NCI-H2107 treated with DMSO at 0.1 percent for 48 hours (cell line): ENCODE data around the gene SORL1.
A peak's percentile ranks its signal among the peaks of the same experiment; 100 is the strongest.
"Not testable (repeated sequence)": the region's sequence is repeated elsewhere in the genome, so short reads cannot be mapped to it uniquely, and the experiment has no call there.

Source experiments
- DNase-seq: peaks from one replicate; lab custom pipeline; 2025; ENCODE audit not compliant: unreplicated experiment; lab: John Stamatoyannopoulos, UW

SORL1 gene

GRCh38 chr11:121615501-121615900, 163.4 kb downstream of the SORL1 start:
- DNase-seq = no peak

- DNase-seq = no peak
Measured at GRCh38 chr11:121618516-121618915, 166.4 kb downstream of the SORL1 start.

GRCh38 chr11:121625777-121626506, 173.8 kb downstream of the SORL1 start:
- no peak for DNase-seq

- DNase-seq = no peak
Measured at GRCh38 chr11:121626507-121626875, 174.4 kb downstream of the SORL1 start.

DNA sequence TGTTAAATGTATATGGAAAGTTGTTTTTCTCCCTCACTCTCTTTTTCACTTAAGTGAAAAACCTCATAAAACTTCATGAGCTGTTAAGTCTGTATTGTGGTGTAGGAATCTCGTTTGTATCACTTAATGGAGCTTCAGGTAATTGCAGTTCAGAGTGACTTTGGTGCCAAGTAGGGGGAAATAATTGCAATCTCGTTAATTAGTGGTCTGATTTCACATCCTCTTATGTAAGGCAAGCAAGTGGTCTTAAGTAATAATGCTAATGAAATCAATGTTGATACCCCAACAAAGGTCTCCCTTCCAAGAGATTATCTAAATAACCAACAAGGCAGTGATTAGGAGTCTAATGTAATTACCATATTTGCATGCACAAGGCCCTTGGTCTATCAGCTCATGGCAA, 174.9 kb downstream of the SORL1 start:
- no peak for DNase-seq

DNA sequence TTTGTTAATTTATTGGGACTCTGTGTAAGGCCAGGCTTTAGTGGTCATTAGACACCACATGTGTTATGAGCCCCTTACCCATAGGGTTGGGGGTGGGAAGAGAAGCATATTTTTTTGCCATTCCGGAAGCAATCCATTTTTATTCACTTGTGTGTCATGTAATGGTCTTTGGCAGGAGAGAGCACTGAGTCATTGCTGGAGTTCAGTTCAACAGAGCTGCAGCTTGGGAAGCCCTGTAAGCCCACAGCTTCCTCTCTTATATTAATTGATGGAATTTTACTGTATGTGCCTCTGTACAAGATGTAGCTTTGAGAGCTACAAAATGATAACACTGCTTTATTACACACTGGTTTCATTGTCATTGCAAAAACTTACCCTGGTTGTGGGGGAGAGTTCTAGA, 177.9 kb downstream of the SORL1 start:
- DNase-seq = no peak

DNA sequence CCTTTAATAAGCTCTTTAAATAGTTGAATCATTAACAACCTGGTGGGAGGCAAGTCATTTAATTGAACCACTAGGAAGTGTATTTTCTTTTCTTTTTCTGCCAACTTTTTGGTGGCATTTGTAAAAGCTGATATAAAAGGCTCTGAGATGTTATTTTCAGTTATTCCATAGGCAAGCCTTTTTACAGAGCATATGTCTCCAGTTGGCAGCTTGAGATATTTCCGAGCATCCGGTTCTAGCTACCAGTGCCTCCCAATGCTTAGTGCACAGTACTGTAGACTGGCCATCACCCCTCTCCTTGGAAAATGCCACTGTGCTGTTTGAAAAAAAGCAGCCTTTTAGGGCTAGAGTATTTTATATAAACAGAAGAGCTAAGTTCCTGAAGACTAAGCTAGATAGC, 179.3 kb downstream of the SORL1 start:
- no peak for DNase-seq

DNA sequence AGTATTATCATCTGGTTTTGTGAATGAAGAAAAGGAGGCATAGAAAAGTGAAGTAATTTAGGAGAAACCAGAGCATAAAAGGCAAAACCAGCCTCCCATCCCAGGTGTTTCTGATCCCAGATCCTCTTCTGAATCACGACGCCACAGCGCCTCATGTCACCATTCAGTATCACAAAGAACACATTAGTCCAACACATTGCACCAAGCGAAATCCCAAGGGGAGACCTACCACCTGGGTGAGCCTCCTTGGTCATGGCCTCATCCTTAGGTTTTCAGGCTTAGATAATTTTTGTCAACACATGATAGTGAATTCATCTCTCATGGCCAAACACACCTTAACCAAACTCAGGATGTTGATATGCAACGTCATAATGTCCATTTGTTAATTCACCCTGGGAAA, 182.2 kb downstream of the SORL1 start:
- DNase-seq = no peak

DNA sequence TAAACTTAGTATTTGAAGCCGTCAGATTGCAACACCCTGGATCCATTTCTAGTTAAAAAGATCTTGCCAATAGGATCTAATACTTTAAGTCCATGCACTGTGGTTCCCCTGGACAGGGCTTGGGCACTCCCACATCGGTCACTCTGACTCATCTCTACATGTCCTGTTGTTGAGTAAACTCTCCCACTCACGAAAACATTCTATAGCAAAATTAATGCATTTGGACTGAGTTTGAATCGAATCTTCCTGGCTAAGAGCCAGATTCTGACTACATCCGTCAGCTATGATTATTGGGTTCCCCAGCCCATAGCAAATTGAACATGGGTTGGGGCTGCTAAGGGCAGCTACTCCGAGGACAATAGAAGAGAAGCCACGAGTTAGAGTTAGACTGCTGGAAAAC, 182.8 kb downstream of the SORL1 start:
- DNase-seq = no peak

- DNase-seq = peak; percentile 39
Measured at GRCh38 chr11:121636081-121636799, 184.1 kb downstream of the SORL1 start.

GRCh38 chr11:121636800-121637176, 184.7 kb downstream of the SORL1 start:
- no peak for DNase-seq

GRCh38 chr11:121637587-121637986, 185.5 kb downstream of the SORL1 start:
- DNase-seq = not testable (repeated sequence)

DNA sequence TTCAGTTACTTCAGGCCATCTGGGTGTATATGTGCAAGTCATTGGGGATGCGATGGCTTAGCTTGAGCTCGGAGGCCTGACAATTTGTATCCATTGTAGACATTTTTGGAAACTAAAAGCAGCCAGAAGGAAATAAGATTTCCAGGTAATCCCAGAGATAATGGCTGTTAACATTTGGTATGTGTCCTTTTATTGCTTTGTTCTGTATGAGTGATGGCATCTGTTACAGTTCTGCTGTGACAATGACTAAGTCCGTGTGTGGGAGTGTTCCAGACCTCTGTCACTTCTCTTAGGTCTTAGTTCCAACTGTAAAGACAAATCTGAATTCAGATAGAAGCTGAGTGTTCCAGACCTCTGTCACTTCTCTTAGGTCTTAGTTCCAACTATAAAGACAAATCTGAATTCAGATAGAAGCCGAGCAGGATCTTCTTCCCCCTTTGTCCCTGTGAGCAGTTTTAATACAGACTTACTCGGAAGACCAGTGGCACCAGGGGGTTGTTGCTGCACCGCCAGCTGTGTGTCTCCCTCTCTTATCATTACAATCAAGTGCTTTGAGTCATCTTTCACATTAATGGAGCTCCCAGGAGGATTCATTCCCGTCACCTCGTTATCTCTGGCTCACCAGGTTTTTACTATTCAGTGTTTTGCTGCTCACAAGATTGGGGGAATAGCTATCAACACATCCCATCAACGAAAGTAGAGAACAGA, 191.5 kb downstream of the SORL1 start:
- no peak for DNase-seq

DNA sequence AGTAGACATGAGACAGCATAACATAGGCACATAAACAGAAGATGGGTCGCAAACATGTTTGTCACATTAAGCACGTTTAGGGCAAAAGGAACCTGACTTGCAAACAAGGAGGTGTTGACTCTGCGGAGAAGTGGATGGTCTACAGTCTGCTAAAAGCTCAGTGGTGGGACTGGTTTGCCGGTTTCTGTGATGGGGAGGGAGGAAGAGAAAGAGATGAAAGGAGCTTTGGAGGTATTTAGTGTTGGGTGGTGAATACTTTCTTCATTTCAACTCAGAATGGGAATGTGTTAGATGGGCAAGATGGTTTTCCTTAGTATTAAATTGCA, 192.0 kb downstream of the SORL1 start:
- DNase-seq = no peak

DNA sequence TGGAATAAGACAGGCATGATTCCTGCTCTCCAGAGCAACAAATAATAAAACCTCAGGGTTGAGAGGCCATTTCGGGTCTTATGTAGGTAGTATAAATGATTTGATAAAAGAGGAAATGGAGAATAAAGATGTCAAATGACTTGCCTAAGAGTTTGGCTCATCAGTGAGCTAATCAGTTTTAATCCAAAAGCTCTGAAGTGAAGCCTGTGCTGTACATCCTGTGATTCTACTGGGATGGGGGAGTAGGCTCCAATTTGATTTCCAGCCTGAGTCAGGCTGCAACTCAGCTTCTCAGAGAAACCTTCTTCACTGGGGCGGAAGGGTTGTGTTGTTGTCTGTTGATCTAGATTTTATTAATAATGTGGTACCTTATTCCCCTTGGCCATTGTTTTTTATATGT, 192.9 kb downstream of the SORL1 start:
- no peak for DNase-seq

DNA sequence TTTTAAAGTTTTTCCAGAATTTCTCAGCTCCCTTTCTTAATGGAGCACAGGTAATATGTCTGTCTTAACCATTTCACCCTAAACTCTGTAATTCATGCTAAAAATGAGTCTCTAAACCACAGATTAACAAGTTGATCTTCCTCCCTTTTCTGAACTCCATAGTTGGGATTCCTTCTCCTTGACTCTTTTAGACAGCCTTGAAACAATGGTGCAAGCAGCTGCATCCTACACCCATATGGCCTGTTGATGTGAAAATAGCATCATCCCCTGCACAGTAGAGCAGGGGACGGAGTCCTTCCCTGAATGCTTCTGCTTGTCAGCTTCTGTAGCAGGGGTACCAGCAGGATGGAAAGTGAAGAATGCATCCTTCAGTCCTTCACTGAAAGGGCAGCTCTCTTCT, 193.5 kb downstream of the SORL1 start:
- DNase-seq = no peak

GRCh38 chr11:121648306-121648705, 196.2 kb downstream of the SORL1 start:
- no peak for DNase-seq

DNA sequence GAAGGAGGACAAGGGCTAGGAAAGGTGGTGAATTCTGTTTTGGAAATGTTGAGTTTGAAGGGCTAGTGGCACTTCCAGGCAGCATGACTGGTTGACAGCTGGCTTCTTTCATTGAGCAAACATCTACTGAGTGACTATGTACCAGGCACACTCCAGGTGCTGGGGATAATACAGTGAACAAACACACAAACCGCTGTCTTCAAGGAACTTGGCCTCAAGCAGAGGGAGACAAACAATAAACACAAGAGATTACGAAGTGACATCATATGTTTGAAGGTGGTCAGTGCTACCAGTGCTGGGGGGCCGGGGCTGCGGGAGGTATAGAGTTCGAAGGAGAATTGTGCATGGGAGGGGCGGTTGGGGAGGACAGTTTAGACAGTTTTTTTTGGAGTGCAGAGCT, 197.7 kb downstream of the SORL1 start:
- no peak for DNase-seq

DNA sequence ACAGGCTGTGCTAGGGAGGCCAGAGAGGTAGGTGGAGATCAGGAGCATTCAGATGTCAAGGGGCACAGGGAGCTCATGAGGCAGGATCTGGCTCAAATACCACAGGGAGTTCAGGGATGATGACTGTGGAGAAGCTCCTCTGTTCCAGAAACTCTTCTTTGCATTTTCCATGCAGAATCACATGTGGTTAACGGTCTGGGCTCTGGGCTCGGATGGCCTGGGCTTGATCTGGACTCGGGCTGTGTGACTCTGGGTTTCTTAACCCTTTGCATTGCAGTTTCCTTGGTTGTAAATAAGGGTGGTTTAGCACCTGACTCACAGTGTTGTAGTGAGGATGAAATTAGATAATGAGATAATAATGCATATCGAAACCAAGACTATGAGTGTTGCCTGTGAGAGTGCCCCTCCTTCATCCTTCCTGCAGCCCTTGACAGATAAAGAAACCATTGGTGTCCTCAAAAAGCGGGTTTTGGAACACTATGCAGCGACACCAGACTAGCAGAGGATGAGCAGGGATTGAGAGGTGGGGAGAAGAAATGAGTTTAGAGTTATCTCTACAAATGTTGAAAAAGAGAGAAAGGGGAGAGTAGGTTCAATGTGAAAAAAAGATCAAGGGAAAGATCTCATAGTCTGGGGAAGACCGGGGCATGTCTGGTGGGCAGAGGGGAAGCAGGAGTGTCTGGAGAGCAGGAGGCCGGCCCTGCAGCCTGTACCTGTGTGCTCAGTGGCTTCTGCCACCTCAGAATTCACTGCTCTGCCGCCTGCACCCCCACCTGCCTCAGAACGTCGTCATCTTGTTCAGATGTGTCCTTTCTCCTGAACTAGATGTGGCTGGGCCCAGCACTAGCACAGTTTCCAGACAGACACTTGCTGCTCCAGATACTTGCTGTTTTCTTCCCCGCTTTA, 198.5 kb downstream of the SORL1 start:
- DNase-seq = no peak

GRCh38 chr11:121651257-121651605, 199.1 kb downstream of the SORL1 start:
- DNase-seq = no peak

- DNase-seq = no peak
Measured at GRCh38 chr11:121652971-121653370, 200.9 kb downstream of the SORL1 start.
